Epithelial cell of umbilical artery (primary cell): Measurements from ENCODE around the gene MRPS23. TPM values are rescaled to one million over a fixed set of nuclear protein-coding genes. Genes with fewer than 3 reads are reported as not detected.

Experiments used
- total RNA-seq: library from RNA; depleted of rRNA; stranded (reverse); fragments of >200 nt; gene quantifications from 2 replicates; pipeline ENCODE4 v1.2.3, GENCODE V29; 2014

The MRPS23 gene
- 28.3 and 58.8 TPM in 2 replicates for total RNA-seq

DNA sequence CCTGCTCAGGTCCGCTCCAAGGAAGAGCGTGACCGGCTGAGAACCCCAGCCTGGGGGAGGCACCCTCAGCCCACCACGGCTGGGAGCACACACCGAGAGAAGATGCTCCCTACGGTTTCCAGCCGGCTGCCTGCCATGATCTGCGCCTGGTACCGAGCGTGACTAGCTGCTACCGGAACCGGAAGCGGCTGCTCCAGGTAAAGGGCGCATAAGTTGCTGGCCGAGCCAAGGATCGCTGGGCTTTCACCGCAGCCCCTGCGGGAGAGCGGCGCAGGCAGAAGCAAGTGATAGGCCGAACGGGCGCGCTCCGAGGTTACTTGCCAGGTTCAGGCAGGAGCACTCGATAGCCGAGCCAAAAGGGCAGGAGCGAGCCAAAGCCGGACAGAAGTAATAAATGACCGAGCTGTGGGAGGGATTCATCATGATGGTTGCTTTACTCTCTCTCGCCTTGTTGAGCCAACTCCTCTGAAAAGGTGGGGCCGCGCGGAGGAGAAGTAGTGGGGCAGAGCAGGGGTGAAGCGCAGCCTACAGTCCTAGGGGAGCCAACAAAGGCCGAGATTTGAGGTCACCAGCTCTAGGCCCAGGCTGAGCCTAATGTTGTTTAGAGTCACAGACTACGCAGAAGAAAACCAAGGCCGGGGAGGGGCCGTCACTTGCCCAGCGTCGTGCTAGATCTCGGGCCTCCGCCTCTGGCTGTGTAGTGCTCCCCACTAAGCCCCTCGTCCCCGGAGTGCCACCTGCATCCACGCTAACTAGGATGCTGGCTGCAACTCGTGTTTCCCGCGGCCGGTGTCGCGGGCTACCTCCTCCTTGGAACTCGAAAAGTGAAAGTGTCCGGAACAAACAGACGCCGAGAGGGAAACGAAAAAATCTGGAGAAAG lies at the start of gene MRPS23:
MRPS23 (minus strand) TSS at position 171 of the 881 bp plus-strand sequence; CDS start at position 137, 34 bp downstream.

Other genes starting within 250 kb of the MRPS23 start
- not detected in 2 replicates for gene CCDC182, start 104.7 kb downstream of the MRPS23 start, total RNA-seq
- 2.9 and 4.0 TPM in 2 replicates for gene CUEDC1, start 105.4 kb upstream of the MRPS23 start, total RNA-seq
- 24.7 and 30.1 TPM in 2 replicates for gene VEZF1, start 138.2 kb upstream of the MRPS23 start, total RNA-seq
- gene SRSF1, start 157.2 kb upstream of the MRPS23 start, total RNA-seq: 541 and 878 TPM in 2 replicates
- gene DYNLL2, start 233.4 kb upstream of the MRPS23 start, total RNA-seq: 7.8 and 11.6 TPM in 2 replicates